Measurements from ENCODE around the gene TENT5A.

TENT5A gene

DNA sequence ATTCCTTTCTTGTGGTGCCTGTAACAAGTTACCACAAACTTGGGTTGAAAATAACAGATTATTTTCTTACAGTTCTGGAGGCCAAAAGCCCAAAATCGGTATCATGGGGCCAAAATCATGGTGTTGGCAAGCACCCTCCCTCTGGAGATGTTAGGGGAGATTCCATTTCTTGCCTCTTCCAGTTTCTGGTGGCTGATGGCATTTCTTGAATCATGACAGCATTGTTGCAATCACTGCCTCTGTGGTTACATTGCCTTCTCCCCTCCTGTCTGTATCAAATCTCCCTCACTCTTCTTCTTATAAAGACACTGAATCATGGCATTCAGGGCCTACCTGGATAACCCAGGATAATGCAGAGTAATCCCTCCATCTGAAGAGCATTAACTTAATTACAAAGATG lies 17.9 kb upstream of the TENT5A start:
- no peak for DNase-seq

DNA sequence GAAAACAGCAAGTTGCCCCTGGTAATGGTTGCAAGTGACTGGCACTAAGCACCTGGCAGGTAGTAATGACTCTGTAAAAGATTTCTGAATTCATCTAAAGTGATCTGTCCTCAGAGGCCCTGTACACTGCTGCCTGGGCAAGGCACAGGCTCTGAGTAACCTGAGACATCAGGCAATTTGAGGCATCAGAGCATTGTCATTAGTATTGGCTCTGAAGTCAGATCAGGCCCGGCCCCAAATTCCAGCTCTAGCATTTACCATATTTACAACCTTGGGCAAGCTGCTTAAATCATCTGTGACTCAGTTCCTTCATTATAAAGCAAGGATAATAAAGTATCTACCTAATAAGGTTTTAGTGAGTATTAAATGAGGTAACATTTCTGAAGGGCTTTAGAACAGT lies 17.3 kb upstream of the TENT5A start:
- DNase-seq: no peak

DNA sequence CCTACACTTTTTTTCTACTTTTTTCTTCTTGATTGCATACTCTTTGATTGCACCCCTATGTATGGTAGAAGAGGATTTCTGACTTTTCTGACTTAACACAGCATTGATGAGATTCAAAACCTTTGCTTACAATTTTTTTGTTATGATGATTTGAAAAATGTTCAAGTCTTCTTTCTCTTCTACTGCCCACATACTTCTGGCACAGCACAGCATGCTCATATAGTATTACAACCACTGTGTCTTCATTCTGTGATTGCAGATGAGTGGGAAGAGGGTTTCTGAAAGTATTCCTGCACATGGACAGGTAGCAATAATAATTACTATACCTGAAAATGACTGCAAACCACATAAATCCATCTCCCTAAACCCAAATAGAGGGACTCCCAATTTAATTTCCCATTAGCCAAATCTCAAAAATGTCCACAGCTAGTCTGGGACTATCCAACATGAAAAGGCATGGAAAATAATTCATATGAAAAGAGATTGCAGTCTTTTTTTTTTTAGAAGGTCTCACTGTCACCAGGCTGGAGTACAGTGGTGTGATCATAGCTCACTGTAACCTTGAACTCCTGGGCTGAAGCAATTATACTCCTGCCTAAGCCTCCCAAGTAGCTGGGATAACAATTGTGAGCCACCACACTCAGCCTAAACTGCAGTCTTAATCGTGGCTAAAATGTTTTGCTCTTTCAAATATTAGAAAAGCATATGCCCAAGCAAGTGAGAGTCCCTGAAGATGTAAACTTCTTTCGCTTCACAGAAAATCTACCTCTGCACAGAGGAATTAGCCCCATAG lies 15.9 kb upstream of the TENT5A start:
- no peak for DNase-seq

DNA sequence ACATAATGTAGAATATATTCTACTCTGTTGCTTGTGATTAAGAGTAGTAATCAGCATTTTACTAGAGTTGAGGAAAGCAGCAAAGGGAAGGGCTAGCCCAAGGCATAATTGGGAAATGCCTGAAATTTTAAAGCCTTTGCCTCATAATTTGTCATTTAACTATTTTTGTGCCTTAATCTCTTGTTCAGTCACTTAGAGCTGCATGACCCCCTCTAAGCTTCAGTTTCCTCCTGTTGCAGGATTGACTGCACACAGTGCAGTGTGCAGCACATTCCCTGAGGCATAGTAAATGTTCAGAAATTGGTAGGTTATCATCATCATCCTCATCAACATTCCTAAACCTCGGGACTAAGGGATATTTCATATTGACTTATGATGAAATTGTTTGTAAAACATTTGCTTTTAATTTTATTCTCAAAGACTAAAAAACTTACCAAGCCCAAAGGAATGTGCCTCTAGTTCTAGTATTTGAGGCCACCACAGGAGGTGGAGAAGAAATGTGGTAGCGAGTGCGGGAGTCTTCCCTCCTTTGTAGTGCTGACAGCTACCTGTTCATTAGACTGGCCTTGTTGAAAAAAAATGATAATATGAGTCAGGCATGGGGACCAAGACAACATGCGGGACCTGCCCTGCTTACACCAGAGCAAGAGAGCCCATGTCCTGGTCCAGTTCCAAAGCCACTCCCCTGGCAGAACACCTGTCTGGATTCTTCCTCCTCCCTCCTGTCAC lies 14.8 kb upstream of the TENT5A start:
- no peak for DNase-seq

- no peak for DNase-seq
These were observed 14.1 kb upstream of the TENT5A start for GRCh38 chr6:81766482-81767069.

DNA sequence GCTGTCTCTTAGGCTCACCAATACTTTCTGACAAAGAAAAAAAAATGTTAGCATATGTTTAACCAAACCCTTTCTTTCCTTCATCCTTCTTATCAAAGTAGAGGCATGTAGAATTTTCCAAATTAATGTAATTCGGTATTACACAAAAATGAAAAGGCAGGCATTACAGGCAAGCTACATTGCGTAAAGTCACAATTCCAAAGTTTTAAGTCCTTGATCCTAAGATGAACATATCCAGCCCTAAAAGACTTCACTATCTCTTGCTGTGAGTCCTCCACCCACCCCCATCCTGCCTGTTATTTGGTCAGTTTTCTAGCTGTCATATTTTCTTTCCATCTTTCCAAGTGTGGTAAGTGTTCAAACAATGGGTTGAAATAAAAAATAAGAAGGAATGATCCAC lies 12.1 kb upstream of the TENT5A start:
- no peak for DNase-seq

DNA sequence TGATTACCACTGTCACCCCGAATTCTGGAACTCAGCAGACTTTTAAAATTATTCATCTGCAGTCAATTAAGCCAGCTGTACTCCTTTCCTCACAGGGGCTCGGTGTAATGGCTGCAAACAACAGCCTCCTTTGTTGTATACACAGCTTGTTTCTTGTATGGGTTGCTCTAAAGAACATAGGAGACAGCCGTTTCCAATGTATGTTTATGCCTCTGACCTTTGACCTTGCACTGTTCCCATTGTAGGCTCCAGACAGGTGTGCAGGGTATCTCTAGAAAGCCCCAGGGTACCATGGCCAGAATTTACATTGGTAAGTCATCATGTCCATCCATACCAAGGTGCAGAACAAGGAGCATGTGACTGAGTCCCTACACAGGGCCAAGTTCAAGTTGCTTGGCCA lies 11.5 kb upstream of the TENT5A start:
- no peak for DNase-seq

DNA sequence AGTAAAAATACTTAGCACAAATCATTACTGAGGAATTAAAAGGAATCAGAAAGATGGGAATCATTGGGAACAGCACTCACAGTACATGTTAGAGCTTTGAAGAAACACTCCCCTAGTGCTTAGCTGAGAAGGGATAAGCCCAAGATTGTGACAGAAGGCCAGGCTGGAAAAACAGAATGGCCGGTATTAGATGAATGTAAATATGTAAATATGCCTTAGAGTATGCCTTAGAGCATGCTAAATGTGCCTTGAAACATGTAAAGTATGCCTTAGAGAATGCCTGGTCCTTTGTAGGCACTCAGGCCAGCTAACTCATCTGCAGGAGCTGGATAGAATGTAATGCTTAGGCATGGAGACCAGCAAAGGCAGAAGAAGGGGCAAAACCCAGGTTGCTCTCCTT lies 10.6 kb upstream of the TENT5A start:
- no peak for DNase-seq

DNA sequence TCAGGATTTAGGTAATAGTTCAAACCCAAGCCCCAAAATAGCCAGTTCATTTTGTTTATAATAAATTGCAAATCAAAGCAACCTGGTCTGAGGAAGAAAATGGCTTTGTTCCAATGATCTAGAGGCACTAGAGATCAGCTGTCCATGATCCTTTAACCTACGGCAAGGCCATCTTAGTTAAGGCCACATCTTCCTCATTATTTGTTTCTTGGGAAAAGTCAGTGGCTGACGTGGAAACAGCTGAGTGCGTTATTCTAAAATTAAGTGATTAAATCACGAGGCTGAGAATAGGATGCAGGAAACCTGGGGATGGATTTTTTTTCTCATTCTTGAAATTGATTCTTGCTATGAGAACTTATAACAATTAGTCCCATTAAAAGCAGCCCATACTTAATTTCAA lies 10.1 kb upstream of the TENT5A start:
- DNase-seq: no peak

- DNase-seq: no peak
These were observed 9.7 kb upstream of the TENT5A start for GRCh38 chr6:81762132-81762531.

- DNase-seq: no peak
These were observed 8.7 kb upstream of the TENT5A start for GRCh38 chr6:81761197-81761596.

DNA sequence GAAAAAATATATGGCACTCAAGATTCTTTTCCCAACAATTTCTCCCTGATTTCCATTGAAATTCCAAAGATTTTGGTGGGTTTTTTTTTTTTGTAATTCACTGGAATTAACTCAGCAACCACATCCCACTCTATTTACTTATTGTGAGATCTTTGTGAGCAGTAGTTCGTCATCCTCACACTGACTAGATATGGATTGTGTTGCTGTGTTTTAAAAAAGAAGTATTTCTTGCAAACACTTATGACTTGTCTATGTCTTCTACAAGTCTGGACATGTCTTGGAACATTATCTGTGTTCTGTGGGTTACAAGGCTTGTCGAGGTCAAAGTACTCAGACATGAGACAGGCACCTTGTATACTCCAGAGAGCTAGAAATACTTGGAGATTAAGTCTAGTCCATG lies 7.3 kb upstream of the TENT5A start:
- no peak for DNase-seq

DNA sequence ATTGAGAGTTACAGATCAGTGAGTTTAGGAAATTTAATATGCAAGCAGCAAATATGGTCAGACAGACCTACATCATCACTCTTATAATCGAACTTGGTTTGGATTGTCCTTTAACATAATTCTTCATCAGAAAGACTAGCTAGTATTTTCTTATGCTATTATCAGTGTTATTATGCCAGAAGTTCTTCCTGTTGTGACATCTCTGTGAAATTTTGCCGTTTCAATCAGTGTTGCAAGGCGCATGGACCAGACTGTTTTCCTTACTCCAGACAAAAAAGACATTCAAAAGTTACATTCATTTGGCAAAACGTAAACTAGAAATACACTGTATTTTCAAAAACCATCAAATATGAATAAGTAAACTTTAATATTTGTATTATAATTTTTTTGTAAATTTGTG lies 5.7 kb upstream of the TENT5A start:
- no peak for DNase-seq

DNA sequence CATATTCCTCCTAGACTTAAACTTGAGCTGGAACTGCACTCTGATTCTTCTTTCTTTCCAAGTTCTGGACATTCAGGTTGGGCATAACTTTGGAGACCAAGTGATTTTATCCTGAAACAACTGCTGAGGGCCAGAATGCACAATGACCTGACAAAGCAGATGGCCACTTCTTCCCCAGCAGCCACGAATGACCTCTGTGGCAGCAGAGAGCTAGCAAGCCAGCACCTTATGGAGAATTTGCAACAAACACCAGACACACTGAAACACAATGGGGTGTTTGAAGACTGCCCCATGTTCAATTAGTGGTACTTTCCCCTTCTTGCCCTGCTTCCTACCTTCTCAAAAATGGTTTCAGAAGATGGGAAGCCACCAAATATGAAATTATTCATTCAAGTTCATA lies 4.2 kb upstream of the TENT5A start:
- DNase-seq: no peak

- DNase-seq: no peak
These were observed 3.1 kb upstream of the TENT5A start for GRCh38 chr6:81755551-81755950.

GRCh38 chr6:81754906-81755305 lies 2.4 kb upstream of the TENT5A start:
- DNase-seq: no peak

DNA sequence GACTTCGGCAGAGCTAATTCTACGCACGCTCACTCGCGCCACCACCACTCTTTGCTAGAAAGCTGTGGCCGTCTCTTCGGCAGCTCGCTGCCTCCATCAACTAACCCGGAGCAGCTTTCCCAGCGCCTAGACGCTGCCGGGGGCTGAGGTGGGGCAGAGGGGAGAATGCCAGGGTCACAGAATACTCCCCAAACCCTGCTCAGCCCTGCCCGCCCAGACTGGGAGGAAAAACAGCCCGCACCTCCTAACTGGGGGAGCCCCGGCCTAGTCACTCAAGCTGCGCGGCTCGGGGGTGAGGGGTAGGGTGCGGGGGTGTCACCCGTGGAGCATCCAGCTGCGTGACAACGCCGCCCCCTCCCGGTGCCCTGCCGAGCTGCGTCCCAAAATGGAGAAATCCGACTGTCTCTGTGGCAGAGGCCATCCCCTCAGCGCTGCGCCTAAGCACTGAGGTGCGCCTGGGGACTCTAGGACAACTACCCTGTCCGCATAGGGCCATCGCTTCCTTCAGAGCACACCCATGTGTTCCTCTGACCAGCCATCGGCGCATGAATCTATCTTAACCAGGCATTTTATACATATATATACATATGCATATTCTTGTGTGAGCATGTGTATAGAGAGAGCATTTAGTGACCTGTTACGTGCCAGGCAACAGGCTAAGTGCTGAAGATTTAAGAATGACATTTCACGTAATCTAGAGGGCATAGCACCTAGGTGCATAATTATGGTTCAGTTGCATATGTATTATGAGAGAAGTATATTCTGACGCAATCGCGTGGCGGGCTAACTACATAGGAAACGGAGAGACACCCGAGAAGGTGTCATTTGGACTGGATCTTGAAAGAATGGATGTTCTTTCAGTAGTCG lies 1.5 kb upstream of the TENT5A start:
- no peak for DNase-seq

DNA sequence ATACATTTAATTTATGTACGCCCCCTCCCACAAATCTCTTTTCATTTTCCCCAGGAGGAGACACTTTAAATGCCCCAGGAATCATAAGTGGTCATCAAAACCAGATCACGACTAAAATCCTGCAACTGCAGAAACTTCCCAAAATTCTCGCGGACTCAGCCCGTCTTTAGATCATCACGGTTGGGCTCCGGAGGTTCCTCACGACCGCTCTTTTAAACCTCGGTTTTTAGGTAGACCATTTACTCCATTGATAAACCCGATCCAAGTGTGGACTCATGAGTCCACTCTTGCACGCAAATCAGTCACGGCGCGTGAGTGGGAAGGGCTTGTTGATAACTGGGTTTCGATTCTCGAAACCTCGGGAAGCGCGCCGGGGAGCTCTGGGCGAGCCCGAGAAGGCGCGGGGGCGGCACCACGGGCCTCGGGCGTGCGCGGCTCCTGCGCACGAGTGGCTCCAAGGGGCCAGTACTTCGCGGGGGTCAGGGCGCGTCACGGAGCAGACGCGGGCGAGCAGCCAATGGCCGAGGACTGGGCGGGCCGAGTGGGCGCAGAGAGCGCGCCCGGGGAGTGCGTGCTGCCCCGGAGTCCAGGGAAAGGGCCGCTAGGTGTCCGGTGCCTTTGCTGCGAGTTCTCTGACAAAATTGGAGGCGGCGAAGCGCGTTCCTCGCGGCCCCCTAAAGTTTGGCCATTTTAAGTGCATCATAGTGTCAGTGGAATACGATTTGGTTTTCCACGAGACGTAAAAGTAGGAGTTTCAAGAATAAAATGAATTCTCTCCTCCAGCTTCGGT lies 635 bp upstream of the TENT5A start:
- no peak for DNase-seq

DNA sequence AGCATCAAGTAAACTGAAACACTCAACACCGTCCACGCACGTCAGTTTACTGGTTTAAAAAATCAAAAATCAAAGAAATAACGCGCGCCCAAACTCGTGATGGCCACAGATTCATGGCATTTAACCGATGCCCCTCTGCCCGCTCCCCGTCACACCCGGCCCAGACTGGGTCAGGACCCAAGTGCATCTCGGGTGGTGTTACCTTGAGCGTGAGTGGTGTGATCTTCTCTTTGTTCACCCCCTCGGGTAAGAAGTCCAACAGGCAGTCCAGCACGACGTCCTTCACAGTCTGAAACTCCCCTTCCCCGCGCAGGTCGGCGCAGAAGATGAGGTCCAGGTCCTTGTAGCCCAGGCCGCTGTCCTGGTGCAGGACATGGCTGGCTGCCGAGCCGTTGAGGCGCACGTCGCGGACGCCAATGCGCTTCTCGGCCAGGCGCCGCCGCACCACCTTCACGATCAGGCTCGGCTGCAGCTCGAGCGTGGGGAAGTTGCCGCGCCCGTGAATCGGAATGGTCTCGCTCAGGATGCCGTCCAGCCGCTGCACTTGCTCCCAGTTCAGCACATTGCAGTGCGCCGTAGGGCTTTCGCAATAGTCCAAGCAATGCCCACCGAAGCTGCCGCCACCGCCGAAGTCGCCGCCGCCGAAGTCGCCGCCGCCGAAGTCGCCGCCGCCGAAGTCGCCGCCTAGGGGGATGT lies 945 bp downstream of the TENT5A start:
- no peak for DNase-seq

DNA sequence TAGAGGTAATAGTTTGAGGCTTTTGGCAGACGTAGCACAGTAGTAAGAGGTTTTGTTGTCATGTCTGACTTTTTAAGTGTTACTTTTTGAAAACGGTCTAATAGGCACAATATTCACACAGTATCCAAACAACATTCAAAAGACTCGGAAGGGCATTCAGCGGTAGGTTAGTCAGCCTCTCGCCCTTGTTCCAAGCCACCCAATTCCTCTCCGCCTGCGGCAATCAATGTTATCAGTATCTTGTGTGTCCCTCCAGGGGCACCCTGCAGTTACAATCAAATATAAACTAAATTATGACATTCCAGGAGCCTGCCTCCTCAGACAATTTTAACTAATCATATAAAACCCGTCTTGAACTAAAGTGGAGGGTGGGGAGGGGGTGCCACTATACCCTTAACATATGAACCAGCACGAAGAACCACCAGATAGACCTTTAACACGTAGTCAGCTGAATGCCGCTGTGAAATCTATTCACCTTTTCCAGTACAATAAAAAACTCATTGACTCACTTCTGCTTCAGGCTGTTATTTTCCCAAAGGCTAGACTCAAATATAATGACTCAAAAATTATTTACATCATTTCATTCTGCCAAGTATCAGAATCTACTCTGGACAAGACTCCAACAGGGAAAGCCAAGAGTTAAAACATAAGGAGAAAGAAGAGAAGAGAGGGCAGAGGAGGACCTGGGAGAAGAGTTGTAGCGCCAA lies 1.6 kb downstream of the TENT5A start:
- no peak for DNase-seq

DNA sequence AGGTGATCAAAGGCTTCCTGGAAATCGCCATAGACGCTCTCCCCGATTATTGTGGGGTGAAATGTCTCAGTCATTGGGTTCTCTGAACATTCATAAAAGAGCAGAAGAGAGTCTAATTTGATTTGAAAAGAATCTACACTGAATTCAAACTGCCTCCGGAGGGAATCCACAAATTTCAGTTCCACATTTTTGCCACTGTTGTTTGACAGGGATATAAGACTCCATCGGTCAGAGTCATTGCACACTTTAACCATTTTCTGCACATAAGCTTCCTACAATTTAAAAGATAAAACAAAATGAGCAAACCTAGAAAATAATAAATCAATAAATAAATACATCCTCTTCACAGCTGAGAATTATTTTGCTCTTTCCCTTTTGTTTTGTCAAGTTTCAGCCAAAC lies 2.3 kb downstream of the TENT5A start:
- DNase-seq: no peak

Measured in NCI-H2227 treated with DMSO at 0.1 percent for 48 hours (cell line).